Measurements from ENCODE around the gene GLT1D1.

The GLT1D1 gene

DNA sequence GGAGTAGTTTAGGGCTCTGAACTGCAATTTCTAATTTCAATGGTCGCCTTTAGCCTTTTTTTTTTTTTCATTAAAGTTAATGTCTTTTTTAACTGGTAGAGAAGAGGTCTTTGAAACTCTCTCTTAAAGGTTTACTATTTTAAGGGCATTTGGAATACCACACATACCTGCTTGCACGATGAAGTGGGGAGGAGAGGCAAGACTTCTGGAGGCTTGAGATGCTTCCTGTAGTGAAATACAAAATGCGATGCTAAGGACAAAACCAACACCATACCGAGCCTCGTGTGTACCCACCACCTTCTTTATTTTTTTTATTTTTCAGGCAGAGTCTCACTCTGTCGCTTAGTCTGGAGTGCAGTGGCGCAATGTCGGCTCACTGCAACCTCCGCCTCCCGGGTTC lies 57.4 kb downstream of the GLT1D1 start:
- H3K4me3 ChIP-seq (ENCODE audit: low read depth, low read length): no peak overlapping the region
- TF ChIP-seq, protein P1, sequence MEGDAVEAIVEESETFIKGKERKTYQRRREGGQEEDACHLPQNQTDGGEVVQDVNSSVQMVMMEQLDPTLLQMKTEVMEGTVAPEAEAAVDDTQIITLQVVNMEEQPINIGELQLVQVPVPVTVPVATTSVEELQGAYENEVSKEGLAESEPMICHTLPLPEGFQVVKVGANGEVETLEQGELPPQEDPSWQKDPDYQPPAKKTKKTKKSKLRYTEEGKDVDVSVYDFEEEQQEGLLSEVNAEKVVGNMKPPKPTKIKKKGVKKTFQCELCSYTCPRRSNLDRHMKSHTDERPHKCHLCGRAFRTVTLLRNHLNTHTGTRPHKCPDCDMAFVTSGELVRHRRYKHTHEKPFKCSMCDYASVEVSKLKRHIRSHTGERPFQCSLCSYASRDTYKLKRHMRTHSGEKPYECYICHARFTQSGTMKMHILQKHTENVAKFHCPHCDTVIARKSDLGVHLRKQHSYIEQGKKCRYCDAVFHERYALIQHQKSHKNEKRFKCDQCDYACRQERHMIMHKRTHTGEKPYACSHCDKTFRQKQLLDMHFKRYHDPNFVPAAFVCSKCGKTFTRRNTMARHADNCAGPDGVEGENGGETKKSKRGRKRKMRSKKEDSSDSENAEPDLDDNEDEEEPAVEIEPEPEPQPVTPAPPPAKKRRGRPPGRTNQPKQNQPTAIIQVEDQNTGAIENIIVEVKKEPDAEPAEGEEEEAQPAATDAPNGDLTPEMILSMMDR (IDR thresholded peaks at IDR 0.05; ENCODE audit: low read depth, low read length, missing control alignments): no peak
- in situ Hi-C loops (cut with HindIII; ENCODE audit: low sequenced_read_pairs): no loop called here
- no peak for DNase-seq (ENCODE audit: low read depth)

DNA sequence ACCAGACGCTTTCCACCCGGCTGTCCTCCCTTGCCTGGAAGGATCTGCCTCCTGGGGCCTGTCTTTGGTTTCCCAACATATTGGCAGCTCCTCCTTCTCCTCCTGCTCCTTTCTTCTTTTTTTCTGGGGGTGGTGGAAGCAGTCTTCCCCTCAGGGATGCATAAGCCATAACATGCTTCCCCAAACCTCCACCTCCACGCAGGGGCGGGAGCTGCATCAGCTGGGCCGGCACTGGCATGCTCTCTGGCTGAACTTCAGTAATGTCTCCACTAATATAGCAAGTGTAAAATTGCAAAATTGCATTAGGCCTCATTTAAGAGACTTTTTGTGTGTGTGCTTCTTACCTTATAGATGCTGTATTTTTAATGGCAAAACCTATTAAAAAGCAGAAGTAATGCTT lies 58.6 kb downstream of the GLT1D1 start:
- TF ChIP-seq, protein P1 (IDR thresholded peaks at IDR 0.05; ENCODE audit: low read depth, low read length, missing control alignments): no peak
- DNase-seq (ENCODE audit: low read depth): no peak
- no peak overlapping the region for H3K4me3 ChIP-seq (ENCODE audit: low read depth, low read length)
- in situ Hi-C loops (cut with HindIII; ENCODE audit: low sequenced_read_pairs): no loop called here

DNA sequence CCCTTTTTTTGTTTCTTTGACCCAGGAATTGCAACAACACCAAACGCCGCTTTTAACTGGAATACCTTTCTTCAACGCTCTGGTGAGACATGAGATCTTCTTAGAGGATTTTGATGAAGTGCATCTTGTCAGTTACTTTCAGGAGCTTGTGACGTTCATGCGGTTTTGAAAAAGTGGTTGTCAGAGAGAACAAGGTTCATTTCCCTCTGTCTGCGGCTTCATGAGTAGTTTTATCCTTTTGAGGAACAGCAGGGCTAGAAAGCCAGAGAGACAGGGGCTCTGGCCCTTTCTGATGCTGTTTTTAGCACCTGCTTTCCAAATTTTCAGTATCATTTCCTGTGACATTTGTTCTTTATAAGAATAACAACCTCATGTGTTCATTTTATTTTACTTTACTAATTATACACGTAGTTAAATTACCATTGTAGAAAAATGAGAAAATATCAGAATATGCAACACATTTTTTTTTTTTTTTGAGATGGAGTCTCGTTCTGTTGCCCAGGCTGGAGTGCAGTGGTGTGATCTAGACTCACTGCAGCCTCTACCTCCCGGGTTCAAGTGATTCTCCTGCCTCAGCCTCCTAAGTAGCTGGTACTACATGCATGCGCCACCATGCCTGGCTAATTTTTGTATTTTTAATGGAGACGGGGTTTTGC lies 61.8 kb downstream of the GLT1D1 start:
- DNase-seq (ENCODE audit: low read depth): no peak
- TF ChIP-seq, protein P1 (IDR thresholded peaks at IDR 0.05; ENCODE audit: low read depth, low read length, missing control alignments): no peak
- in situ Hi-C loops (cut with HindIII; ENCODE audit: low sequenced_read_pairs): no loop called here
- H3K4me3 ChIP-seq (ENCODE audit: low read depth, low read length): no peak overlapping the region

DNA sequence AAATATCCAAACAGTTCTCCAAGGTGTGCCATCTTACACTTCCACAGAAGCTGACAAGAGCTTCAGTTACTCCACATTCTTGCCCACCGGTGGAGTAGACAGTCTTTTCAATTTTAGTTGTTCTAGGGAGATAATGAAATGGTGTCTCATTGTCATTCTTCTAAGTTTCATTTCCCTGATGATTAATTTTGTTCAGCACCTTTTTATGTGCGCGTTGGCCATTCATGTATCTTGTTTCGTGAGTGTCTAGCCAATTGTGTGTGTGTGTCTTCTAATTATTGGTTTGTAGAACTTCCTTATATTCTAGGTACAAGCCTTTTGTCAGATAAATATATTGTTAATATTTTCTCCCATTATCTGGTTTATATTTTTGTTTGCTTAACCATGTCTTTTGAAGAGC lies 63.1 kb downstream of the GLT1D1 start:
- TF ChIP-seq, protein P1 (IDR thresholded peaks at IDR 0.05; ENCODE audit: low read depth, low read length, missing control alignments): no peak
- DNase-seq (ENCODE audit: low read depth): no peak
- H3K4me3 ChIP-seq (ENCODE audit: low read depth, low read length): no peak overlapping the region
- in situ Hi-C loops (cut with HindIII; ENCODE audit: low sequenced_read_pairs): no loop called here

DNA sequence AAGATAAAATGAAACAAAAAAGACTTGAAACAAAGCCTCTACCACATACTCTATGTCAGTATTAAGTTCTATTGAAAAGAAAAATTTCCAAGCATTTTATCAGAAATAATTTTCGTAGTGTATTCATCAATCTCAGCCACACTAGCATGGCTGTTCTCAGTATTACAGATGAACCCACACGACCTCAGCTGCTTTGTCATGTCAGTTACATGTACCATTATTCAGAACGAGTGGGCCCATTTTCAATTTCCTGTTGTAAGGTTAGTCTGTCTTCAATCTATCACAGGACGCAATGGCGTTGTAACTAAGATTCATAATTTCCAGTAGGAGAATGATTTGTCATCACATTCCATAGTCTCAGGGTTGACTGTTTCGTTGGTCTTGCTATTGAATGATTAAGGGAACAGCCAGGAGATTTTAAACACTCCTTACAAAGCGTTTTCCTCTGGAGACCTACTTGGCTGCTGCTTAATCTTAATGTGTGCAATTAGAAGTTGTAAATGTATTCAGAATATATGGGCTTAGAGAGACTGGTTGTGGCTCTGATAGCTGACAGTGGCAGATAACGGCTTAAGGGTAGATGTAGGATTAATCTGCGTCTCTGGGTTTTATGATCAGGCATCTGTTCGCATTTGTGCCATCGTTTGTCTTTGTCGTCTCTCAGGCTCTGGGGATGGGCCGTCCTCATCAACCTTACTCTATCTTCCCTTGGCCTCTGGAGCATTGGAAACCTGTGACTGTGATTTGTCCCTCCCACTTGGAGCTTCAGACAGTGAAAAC lies 65.4 kb downstream of the GLT1D1 start:
- DNase-seq (ENCODE audit: low read depth): no peak
- in situ Hi-C loops (cut with HindIII; ENCODE audit: low sequenced_read_pairs): no loop called here
- TF ChIP-seq, protein P1 (IDR thresholded peaks at IDR 0.05; ENCODE audit: low read depth, low read length, missing control alignments): no peak
- no peak overlapping the region for H3K4me3 ChIP-seq (ENCODE audit: low read depth, low read length)

DNA sequence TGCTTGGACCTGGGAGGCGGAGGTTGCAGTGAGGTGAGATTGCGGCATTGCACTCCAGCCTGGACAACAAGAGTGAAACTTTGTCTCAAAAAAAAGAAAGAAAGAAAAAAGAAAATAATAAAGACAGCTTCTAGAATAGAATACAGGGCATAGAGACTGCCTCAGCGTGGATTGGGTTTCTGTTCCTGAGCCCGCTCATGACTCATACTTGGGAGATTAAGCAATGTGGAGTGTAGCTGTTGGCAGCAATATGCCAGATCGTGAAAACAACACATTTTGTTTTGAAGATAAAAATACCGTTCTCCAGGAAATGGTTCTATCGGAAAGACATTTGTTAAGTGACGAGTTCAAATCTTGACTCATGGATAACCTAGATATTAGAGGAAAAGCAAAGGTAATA lies 67.2 kb downstream of the GLT1D1 start:
- H3K4me3 ChIP-seq (ENCODE audit: low read depth, low read length): no peak overlapping the region
- TF ChIP-seq, protein P1 (IDR thresholded peaks at IDR 0.05; ENCODE audit: low read depth, low read length, missing control alignments): no peak
- in situ Hi-C loops (cut with HindIII; ENCODE audit: low sequenced_read_pairs): no loop called here
- no peak for DNase-seq (ENCODE audit: low read depth)
